WTC11 (cell line): Measurements from ENCODE around the gene TFF3. TPM values are rescaled to one million over a fixed set of nuclear protein-coding genes. Genes with fewer than 3 reads are reported as not detected.

Source experiments
- ATAC-seq: fragments of 200-7000 bp; cut with Tn5 transposase; 2 replicates; pipeline ENCODE4 v1.10.0; 2021; ENCODE audit warnings: mild to moderate bottlenecking, moderate library complexity
- CTCF ChIA-PET: fragments of 300-600 bp; sonication (Branson Sonifier 250); formaldehyde crosslinking; loops from one replicate; lab custom pipeline; 2021; ENCODE audit warnings: antibody characterized with exemption; lab: Charles Lee
- POLR2A ChIA-PET: fragments of 350-600 bp; sonication (Branson Sonifier 250); formaldehyde crosslinking; loops from one replicate; lab custom pipeline; 2021; ENCODE audit warnings: antibody characterized with exemption; lab: Charles Lee
- DNase-seq: peaks from one replicate; pipeline ENCODE4 v3.0.0; 2021; ENCODE audit warnings: low spot score
- H3K27ac Mint-ChIP-seq: 2 replicates; pipeline ENCODE4 v1.8.0; 2021; ENCODE audit warnings: mixed read lengths
- H3K27me3 Mint-ChIP-seq: 2 replicates; pipeline ENCODE4 v1.8.0; 2021; ENCODE audit warnings: low read depth, mild to moderate bottlenecking, moderate library complexity, mixed read lengths
- H3K36me3 Mint-ChIP-seq: 2 replicates; pipeline ENCODE4 v1.8.0; 2021; ENCODE audit warnings: mixed read lengths
- H3K4me1 Mint-ChIP-seq: 2 replicates; pipeline ENCODE4 v1.8.0; 2022; ENCODE audit warnings: mixed read lengths
- H3K4me3 Mint-ChIP-seq: 2 replicates; pipeline ENCODE4 v1.8.0; 2021; ENCODE audit warnings: mild to moderate bottlenecking, moderate library complexity, mixed read lengths
- H3K9me3 Mint-ChIP-seq: 2 replicates; pipeline ENCODE4 v1.8.0; 2021; ENCODE audit warnings: mixed read lengths
- ELF4 ChIP-seq: sonication (generic); formaldehyde crosslinking; IDR thresholded peaks from 2 replicates; pipeline ENCODE4 v1.8.1; 2022; ENCODE audit warnings: low read depth, mild to moderate bottlenecking, moderate library complexity, missing genetic modification reagents
- ESRRA ChIP-seq: sonication (generic); formaldehyde crosslinking; IDR thresholded peaks from 2 replicates; pipeline ENCODE4 v1.8.1; 2022; ENCODE audit warnings: mild to moderate bottlenecking, missing genetic modification reagents, borderline replicate concordance
- FOXK1 ChIP-seq: sonication (generic); formaldehyde crosslinking; IDR thresholded peaks from 2 replicates; pipeline ENCODE4 v1.8.0; 2022; ENCODE audit warnings: mild to moderate bottlenecking, moderate library complexity, missing genetic modification reagents
- FOXP1 ChIP-seq: sonication (generic); formaldehyde crosslinking; IDR thresholded peaks from 2 replicates; pipeline ENCODE4 v1.8.0; 2022; ENCODE audit warnings: missing genetic modification reagents, mild to moderate bottlenecking, moderate library complexity, borderline replicate concordance
- IRF2 ChIP-seq: sonication (generic); formaldehyde crosslinking; IDR thresholded peaks from 2 replicates; pipeline ENCODE4 v1.8.0; 2022; ENCODE audit warnings: low read depth, missing genetic modification reagents, borderline replicate concordance
- JUN ChIP-seq: sonication (generic); formaldehyde crosslinking; IDR thresholded peaks from 2 replicates; pipeline ENCODE4 v1.8.0; 2023; ENCODE audit warnings: mild to moderate bottlenecking, missing genetic modification reagents
- NR3C1 ChIP-seq: sonication (generic); formaldehyde crosslinking; conservative IDR thresholded peaks from 2 replicates; pipeline ENCODE4 v1.8.1; 2023; ENCODE audit warnings: low read depth, mild to moderate bottlenecking, missing genetic modification reagents
- OVOL2 ChIP-seq: fragments of 250-450 bp; sonication (Bioruptor Pico); IDR thresholded peaks from 2 replicates; pipeline ENCODE4 v1.9.0; 2021; ENCODE audit warnings: mild to moderate bottlenecking, borderline replicate concordance
- RORB ChIP-seq: fragments of 250-450 bp; sonication (Bioruptor Pico); IDR thresholded peaks from 2 replicates; pipeline ENCODE4 v1.9.0; 2021; ENCODE audit warnings: mild to moderate bottlenecking
- SMAD4 ChIP-seq: sonication (generic); formaldehyde crosslinking; IDR thresholded peaks from 2 replicates; pipeline ENCODE4 v1.8.0; 2022; ENCODE audit warnings: mild to moderate bottlenecking, missing genetic modification reagents
- STAT6 ChIP-seq: sonication (generic); formaldehyde crosslinking; conservative IDR thresholded peaks from 2 replicates; pipeline ENCODE4 v1.8.1; 2023; ENCODE audit warnings: mild to moderate bottlenecking, low read depth, missing genetic modification reagents, moderate library complexity
- TCF7 ChIP-seq: sonication (generic); formaldehyde crosslinking; IDR thresholded peaks from 2 replicates; pipeline ENCODE4 v1.8.0; 2022; ENCODE audit warnings: mild to moderate bottlenecking, low read depth, missing genetic modification reagents, moderate library complexity
- TP53 ChIP-seq: sonication (generic); formaldehyde crosslinking; IDR thresholded peaks from 2 replicates; pipeline ENCODE4 v1.8.1; 2023; ENCODE audit warnings: mild to moderate bottlenecking, missing genetic modification reagents
- ZBTB43 ChIP-seq: sonication (generic); formaldehyde crosslinking; IDR thresholded peaks from 2 replicates; pipeline ENCODE4 v1.8.1; 2023; ENCODE audit warnings: mild to moderate bottlenecking, missing genetic modification reagents
- ZNF263 ChIP-seq: sonication (generic); formaldehyde crosslinking; IDR thresholded peaks from 2 replicates; pipeline ENCODE4 v1.8.1; 2022; ENCODE audit warnings: low read depth, mild to moderate bottlenecking, moderate library complexity, missing genetic modification reagents
- ZNF281 ChIP-seq: sonication (generic); formaldehyde crosslinking; IDR thresholded peaks from 2 replicates; pipeline ENCODE4 v1.8.0; 2023; ENCODE audit warnings: mild to moderate bottlenecking, missing genetic modification reagents
- total RNA-seq: library from RNA; stranded (reverse); gene quantifications from 3 replicates; pipeline ENCODE4 v1.2.3, GENCODE V29; 2021
- TF ChIP-seq, protein P1 (sequence below): sonication (generic); formaldehyde crosslinking; IDR thresholded peaks from 2 replicates; pipeline ENCODE4 v1.8.1; 2023; ENCODE audit warnings: mild to moderate bottlenecking, missing genetic modification reagents
- TF ChIP-seq, protein P2 (sequence below): sonication (generic); formaldehyde crosslinking; IDR thresholded peaks from 2 replicates; pipeline ENCODE4 v1.8.1; 2023; ENCODE audit warnings: mild to moderate bottlenecking, missing genetic modification reagents, moderate library complexity

TFF3 gene
- total RNA-seq, 1 experiment from 2014 or later = 4.2 TPM

- TF ChIP-seq, protein P1, sequence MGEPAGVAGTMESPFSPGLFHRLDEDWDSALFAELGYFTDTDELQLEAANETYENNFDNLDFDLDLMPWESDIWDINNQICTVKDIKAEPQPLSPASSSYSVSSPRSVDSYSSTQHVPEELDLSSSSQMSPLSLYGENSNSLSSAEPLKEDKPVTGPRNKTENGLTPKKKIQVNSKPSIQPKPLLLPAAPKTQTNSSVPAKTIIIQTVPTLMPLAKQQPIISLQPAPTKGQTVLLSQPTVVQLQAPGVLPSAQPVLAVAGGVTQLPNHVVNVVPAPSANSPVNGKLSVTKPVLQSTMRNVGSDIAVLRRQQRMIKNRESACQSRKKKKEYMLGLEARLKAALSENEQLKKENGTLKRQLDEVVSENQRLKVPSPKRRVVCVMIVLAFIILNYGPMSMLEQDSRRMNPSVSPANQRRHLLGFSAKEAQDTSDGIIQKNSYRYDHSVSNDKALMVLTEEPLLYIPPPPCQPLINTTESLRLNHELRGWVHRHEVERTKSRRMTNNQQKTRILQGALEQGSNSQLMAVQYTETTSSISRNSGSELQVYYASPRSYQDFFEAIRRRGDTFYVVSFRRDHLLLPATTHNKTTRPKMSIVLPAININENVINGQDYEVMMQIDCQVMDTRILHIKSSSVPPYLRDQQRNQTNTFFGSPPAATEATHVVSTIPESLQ (CRISPR knock-in tag) = no peak
- no peak for TF ChIP-seq ZNF263
- TF ChIP-seq OVOL2 (CRISPR knock-in tag) = no peak
- no peak for TF ChIP-seq RORB (CRISPR knock-in tag)
- TF ChIP-seq TP53 (CRISPR knock-in tag) = no peak
- TF ChIP-seq ELF4 (CRISPR knock-in tag) = no peak
- no peak for TF ChIP-seq JUN
- no peak for TF ChIP-seq TCF7
- no peak for TF ChIP-seq FOXP1
- TF ChIP-seq ESRRA (CRISPR knock-in tag) = no peak
- no peak for TF ChIP-seq ZNF281 (CRISPR knock-in tag)
- TF ChIP-seq STAT6 (CRISPR knock-in tag) = no peak
- TF ChIP-seq NR3C1 = no peak
- no peak for TF ChIP-seq SMAD4 (CRISPR knock-in tag)
- TF ChIP-seq FOXK1 (CRISPR knock-in tag) = no peak
- no peak for TF ChIP-seq IRF2 (CRISPR knock-in tag)
- TF ChIP-seq, protein P2, sequence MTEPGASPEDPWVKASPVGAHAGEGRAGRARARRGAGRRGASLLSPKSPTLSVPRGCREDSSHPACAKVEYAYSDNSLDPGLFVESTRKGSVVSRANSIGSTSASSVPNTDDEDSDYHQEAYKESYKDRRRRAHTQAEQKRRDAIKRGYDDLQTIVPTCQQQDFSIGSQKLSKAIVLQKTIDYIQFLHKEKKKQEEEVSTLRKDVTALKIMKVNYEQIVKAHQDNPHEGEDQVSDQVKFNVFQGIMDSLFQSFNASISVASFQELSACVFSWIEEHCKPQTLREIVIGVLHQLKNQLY = no peak
- TF ChIP-seq ZBTB43 (CRISPR knock-in tag) = no peak
- Mint-ChIP-seq H3K4me1 (no peaks in the 10 kb centered on the region), H3K27ac (no peak overlapping the region), H3K9me3 (no peaks in the 10 kb centered on the region), H3K36me3 (no peaks in the 10 kb centered on the region), H3K27me3 (no peaks in the 10 kb centered on the region), H3K4me3 (no peak overlapping the region)
- POLR2A ChIA-PET = no interaction called here
- no peak for ATAC-seq
- CTCF ChIA-PET = no interaction called here
- DNase-seq = no peak
Measured at GRCh38 chr21:42277593-42277992, 37.6 kb downstream of the TFF3 start.
